Measurements from ENCODE around the gene CDK5. TPM values are rescaled to one million over a fixed set of nuclear protein-coding genes. Genes with fewer than 3 reads are reported as not detected.
A peak's percentile ranks its signal among the peaks of the same experiment; 100 is the strongest.

The CDK5 gene
- total and polyA plus RNA-seq, 2 donors from 2014 or later: 9.1 to 21.5 TPM

- FAIRE-seq (no peak), DNase-seq (peak in 3 of 5 donors; percentile 52 to 79 (median 53))
- H3K4me1 ChIP-seq (ENCODE audit: control insufficient read depth in 2 of 3, insufficient read depth in 2 of 3, low read depth in 1 of 3, low read length in 3 of 3): peaks cover 4 to 38% (median 19%) of the 10 kb centered on the region in 3 donors
Observed at GRCh38 chr7:151058781-151059366, 1.2 kb upstream of the CDK5 start.

GRCh38 chr7:151057989-151058780 is 488 bp upstream of the CDK5 start:
- intact Hi-C loops (cut with DNase I): no loop called here
- Histone ChIP-seq H3K4me1 (ENCODE audit: control insufficient read depth in 2 of 3, insufficient read depth in 2 of 3, low read depth in 1 of 3, low read length in 3 of 3) (peaks cover 4 to 36% (median 19%) of the 10 kb centered on the region in 3 donors), H3K36me3 (ENCODE audit: control insufficient read depth in 2 of 3, insufficient read depth in 3 of 3, low read length in 3 of 3) (no peaks in the 10 kb centered on the region), H3K9me3 (ENCODE audit: control insufficient read depth in 2 of 3, insufficient read depth in 1 of 3, low read length in 3 of 3) (no peaks in the 10 kb centered on the region), H3K27me3 (ENCODE audit: control insufficient read depth, insufficient read depth, low read length) (no peaks in the 10 kb centered on the region), H3K9ac (ENCODE audit: low read length in 3 of 3) (peak overlapping the region; percentile 50 to 95 (median 93)), H3K27ac (ENCODE audit: low read depth in 2 of 2, low read length in 2 of 2) (peak overlapping the region; percentile 99 to 100), H3K4me3 (ENCODE audit: low read length in 3 of 3) (peak overlapping the region; percentile 71 to 93 (median 82))
- TF ChIP-seq, protein P1, sequence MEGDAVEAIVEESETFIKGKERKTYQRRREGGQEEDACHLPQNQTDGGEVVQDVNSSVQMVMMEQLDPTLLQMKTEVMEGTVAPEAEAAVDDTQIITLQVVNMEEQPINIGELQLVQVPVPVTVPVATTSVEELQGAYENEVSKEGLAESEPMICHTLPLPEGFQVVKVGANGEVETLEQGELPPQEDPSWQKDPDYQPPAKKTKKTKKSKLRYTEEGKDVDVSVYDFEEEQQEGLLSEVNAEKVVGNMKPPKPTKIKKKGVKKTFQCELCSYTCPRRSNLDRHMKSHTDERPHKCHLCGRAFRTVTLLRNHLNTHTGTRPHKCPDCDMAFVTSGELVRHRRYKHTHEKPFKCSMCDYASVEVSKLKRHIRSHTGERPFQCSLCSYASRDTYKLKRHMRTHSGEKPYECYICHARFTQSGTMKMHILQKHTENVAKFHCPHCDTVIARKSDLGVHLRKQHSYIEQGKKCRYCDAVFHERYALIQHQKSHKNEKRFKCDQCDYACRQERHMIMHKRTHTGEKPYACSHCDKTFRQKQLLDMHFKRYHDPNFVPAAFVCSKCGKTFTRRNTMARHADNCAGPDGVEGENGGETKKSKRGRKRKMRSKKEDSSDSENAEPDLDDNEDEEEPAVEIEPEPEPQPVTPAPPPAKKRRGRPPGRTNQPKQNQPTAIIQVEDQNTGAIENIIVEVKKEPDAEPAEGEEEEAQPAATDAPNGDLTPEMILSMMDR (IDR thresholded peaks at IDR 0.05; ENCODE audit: borderline replicate concordance, extremely low read depth, insufficient read depth): no peak
- FAIRE-seq (peak; percentile 87), DNase-seq (peak; percentile 99 to 100 (median 99))

More at GRCh38 chr7:151058781-151059366, 1.2 kb upstream of the CDK5 start:
- peak overlapping the region; percentile 99 to 100 for H3K27ac ChIP-seq (ENCODE audit: low read depth in 2 of 2, low read length in 2 of 2)
- H3K27me3 ChIP-seq (ENCODE audit: control insufficient read depth, insufficient read depth, low read length): no peaks in the 10 kb centered on the region
- H3K4me3 ChIP-seq (ENCODE audit: low read length in 3 of 3): peak overlapping the region; percentile 71 to 93 (median 82)
- TF ChIP-seq, protein P1 (IDR thresholded peaks at IDR 0.05; ENCODE audit: borderline replicate concordance, extremely low read depth, insufficient read depth): no peak
- no peaks in the 10 kb centered on the region for H3K9me3 ChIP-seq (ENCODE audit: control insufficient read depth in 2 of 3, insufficient read depth in 1 of 3, low read length in 3 of 3)
- H3K36me3 ChIP-seq (ENCODE audit: control insufficient read depth in 2 of 3, insufficient read depth in 3 of 3, low read length in 3 of 3): no peaks in the 10 kb centered on the region
- H3K9ac ChIP-seq (ENCODE audit: low read length in 3 of 3): peak overlapping the region; percentile 50 to 95 (median 93)
- intact Hi-C loops (cut with DNase I): no loop called here

DNA sequence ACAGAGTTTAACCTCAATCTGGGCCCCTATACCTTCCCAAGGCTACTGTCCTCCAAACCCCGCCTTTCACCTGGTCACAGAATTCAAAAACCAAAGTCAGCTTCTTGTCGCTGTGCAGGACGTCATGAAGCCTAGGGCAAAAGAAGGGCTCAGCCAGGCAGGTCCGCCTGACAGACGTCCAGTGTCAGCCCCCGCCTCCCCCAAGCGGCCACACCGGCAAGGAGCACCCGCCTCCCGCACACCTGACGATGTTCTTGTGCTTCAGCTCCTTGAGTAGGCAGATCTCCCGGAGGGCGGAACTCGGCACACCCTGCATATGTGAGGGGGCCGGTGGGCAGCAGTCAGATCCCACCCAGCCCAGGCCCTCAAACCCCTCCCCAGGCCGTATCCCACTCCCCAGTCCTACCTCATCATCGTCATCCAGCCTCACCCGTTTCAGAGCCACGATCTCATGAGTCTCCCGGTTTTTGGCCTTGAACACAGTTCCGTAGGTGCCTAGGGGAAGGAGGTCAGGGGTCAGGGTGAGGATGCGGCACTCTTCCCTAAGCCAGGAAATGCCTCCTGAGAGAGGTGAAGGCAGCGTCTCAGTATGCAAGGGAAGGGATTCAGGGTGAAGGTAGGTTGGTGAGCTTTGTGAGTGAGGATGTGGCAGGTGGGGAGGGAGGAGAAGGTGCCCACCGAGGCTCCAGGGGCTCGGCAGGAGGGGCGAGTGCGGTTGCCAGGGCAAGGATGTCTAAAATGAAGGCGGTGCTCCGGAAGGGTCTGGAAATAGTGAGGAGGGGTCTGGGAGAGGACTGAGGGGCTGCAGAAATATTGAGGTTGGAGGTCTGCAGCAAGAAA is 811 bp downstream of the CDK5 start:
- FAIRE-seq (no peak), DNase-seq (peak in 3 of 5 donors; percentile 26 to 79 (median 37))
- Histone ChIP-seq H3K9me3 (ENCODE audit: control insufficient read depth in 2 of 3, insufficient read depth in 1 of 3, low read length in 3 of 3) (no peaks in the 10 kb centered on the region), H3K27ac (ENCODE audit: low read depth in 2 of 2, low read length in 2 of 2) (no peak overlapping the region), H3K4me3 (ENCODE audit: low read length in 3 of 3) (peak overlapping the region; percentile 66 to 99 (median 93)), H3K4me1 (ENCODE audit: control insufficient read depth in 2 of 3, insufficient read depth in 2 of 3, low read depth in 1 of 3, low read length in 3 of 3) (peaks cover 4 to 33% (median 19%) of the 10 kb centered on the region in 3 donors), H3K36me3 (ENCODE audit: control insufficient read depth in 2 of 3, insufficient read depth in 3 of 3, low read length in 3 of 3) (no peaks in the 10 kb centered on the region), H3K27me3 (ENCODE audit: control insufficient read depth, insufficient read depth, low read length) (no peaks in the 10 kb centered on the region), H3K9ac (ENCODE audit: low read length in 3 of 3) (peak overlapping the region; percentile 40 to 74 (median 69))
- intact Hi-C loops (cut with DNase I): no loop called here
- TF ChIP-seq, protein P1 (IDR thresholded peaks at IDR 0.05; ENCODE audit: borderline replicate concordance, extremely low read depth, insufficient read depth): no peak
